ACHN (cell line): ENCODE measurements around the gene RBM41.
A peak's percentile ranks its signal among the peaks of the same experiment; 100 is the strongest.
"Not testable (repeated sequence)": the region's sequence is repeated elsewhere in the genome, so short reads cannot be mapped to it uniquely, and the experiment has no call there.

Experiments used
- DNase-seq: peaks from one replicate; pipeline ENCODE4 v3.0.0-alpha.2; 2015
- in situ Hi-C: cut with HindIII; loops from 2 replicates; pipeline ENCODE4 v1.10.0; 2017; ENCODE audit warnings: low sequenced_read_pairs, low pct_ligation_motif_present, low pct_unique_long_range_greater_than_20kb

RBM41 gene

GRCh38 chrX:107118322-107119147, at the start of gene RBM41:
TSS of gene RBM41 (minus strand) at chrX:107118822. CDS start at chrX:107118773, 49 bp downstream.
- DNase-seq: peak; percentile 70
- in situ Hi-C loops: no loop called here

- in situ Hi-C loops: no loop called here
These were observed 49.6 kb upstream of the RBM41 start for GRCh38 chrX:107168257-107168656.

GRCh38 chrX:107167163-107167921, 48.7 kb upstream of the RBM41 start:
- DNase-seq: no peak
- in situ Hi-C loops: no loop called here

More at GRCh38 chrX:107168257-107168656, 49.6 kb upstream of the RBM41 start:
- no peak for DNase-seq

DNA sequence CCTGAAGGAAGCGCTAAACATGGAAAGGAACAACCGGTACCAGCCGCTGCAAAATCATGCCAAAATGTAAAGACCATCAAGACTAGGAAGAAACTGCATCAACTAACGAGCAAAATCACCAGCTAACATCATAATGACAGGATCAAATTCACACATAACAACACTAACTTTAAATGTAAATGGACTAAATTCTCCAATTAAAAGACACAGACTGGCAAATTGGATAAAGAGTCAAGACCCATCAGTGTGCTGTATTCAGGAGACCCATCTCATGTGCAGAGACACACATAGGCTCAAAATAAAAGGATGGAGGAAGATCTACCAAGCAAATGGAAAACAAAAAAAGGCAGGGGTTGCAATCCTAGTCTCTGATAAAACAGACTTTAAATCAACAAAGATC, 39.0 kb upstream of the RBM41 start:
- DNase-seq, in situ Hi-C loops: not testable (repeated sequence)

DNA sequence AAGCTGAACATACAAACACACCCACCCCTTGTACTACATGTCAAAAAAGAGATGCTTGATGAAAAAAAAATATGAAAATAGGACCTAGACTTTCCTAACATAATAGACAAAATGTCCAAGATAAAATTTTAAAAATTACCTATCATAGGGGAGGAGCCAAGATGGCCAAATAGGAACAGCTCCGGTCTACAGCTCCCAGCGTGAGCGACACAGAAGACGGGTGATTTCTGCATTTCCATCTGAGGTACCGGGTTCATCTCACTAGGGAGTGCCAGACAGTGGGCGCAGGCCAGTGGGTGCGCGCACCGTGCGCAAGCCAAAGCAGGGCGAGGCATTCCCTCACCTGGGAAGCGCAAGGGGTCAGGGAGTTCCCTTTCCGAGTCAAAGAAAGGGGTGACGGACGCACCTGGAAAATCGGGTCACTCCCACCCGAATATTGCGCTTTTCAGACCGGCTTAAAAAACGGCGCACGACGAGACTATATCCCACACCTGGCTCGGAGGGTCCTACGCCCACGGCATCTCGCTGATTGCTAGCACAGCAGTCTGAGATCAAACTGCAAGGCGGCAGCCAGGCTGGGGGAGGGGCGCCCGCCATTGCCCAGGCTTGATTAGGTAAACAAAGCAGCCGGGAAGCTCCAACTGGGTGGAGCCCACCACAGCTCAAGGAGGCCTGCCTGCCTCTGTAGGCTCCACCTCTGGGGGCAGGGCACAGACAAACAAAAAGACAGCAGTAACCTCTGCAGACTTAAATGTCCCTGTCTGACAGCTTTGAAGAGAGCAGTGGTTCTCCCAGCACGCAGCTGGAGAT, 37.2 kb upstream of the RBM41 start:
- in situ Hi-C loops: not testable (repeated sequence)

DNA sequence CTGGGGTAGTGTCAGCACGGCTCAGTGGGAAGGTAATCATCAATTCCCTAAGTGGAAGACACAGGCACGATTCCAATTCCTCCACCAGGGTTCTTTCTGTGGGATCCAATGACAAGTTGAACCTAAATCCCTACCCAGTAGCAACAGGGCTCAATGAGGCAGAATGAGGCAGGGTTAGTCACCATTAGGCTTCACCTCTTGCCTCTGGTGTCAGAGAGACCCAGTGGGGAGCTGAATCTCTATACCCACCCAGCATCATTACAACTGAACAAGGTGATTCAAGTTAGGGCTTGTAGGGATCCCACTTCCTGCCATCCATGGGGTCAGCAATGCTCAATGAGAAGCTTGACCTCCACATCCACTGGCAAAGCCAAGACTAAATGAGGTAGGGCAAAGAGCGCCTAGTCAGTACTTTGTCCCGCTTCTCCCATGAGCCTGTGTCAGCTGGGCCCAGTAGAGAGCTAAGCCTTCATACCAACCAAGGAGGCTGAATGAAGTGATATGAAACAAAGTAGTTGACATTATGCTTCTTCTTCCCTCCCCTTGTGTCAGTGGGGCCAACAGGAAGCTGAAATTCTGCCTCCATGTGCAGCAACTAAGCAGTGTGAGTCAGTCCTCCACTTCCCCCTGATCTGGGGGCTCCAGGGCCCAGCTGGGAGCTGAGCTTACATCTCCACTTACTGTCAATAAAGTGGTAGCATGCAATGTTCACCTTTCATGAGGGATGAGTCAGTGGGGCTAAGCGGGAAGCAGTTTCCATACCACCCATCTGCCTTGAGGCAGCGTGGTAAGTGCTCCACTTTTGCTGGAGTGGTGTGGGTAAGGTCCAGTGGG, 36.4 kb upstream of the RBM41 start:
- in situ Hi-C loops: no loop called here
- peak; percentile 44 for DNase-seq

More for the DNA sequence above, 37.2 kb upstream of the RBM41 start:
- DNase-seq: not testable (repeated sequence)

DNA sequence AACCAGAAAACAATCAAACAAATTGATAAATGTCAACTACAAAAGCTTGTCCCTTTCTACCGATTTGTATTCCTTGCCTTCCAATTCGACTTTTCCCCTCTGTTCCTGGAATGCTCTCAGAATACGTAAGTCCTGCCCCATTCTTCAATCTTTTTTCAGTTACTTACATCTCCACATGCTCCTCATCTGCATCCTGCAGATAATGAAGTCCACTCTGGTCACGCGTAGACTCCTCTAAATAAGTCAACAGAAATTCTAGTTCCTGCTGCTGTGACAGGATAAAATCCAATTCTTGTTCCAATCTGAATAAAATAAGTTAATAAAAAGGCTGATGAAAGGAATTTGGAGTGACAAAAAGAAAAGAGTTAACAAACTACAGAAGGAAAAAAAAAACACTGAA, 34.4 kb upstream of the RBM41 start:
- DNase-seq: no peak
- in situ Hi-C loops: no loop called here

DNA sequence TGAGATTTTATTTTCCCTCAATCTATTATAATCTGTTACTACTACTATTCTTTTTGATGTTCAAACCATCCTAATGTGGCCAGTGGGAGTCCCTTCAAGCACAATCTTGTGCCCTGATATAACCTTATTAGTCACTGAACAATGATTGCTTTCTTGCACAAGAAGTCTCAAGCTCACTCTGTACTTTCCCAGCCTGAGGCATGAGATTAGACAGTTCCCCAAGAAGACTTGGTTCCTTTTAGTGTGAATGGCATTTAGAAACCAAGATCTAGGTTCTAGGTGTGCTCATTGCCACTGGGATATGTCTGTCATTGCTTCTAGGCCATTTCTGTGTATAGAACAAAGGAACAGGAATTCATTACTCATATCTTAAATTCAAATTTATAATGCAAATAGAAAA, 28.0 kb upstream of the RBM41 start:
- in situ Hi-C loops: no loop called here
- DNase-seq: no peak

- DNase-seq: peak; percentile 2
- in situ Hi-C loops: no loop called here
These were observed 17.3 kb upstream of the RBM41 start for GRCh38 chrX:107135965-107136307.

DNA sequence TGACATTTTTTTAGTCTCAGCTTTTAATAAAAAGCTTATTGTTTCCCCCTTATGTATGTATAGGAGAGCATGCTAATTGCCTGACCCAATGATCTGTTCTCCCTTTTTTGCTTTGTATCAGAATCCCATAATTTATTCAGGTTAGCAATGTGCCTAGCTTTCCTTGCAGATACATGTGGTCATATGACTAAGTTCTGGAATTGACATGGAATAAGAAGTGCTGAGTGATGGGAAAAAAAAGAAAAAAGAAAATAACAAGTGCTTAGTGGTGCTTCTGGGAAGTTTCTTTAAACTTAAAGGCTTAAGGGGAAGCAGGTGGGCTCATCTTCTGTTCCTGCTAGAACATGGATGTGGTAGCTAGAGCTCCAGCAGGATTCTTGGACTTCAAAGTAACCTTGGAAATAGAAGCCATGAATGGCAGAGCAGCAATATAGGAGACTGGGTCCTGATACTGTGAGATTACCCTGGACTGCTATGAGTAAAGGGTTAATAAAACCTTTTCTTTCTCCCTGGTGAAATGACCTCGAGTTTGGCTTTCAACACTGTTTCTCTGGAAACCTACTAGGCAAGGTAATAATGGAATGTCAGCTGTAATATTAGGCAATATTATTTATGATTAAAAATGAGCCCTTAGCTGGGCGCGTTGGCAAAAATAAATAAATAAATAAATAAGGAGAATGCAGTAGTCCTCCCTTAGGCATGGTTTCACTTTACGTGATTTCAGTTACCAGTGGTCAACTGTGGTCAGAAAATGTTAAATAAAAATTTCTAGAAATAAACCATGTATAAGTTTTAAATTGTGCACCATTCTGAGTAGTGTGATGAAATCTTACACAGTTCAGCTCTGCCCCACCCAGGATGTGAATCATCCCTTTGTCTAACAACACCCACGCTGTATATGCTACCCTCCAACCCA, 16.7 kb upstream of the RBM41 start:
- in situ Hi-C loops: no loop called here
- DNase-seq: peak; percentile 71

DNA sequence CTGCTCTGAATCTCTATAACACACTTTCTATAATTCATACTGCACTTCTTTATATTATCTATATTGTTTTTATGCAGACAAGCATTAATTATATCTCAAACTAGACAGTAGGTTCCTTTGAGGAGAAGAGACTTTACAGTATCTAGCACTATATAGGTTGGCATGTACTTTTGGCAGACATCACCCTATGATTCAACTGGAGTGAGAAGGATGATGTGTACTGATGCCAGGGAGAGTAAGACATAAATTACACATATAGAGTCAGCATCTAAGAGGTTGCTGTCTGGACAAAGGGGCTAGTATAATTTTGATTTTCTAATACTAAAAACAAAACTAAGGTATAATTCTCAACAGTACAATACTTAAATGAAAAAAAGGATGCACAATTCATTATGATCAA, 5.1 kb upstream of the RBM41 start:
- in situ Hi-C loops: no loop called here
- no peak for DNase-seq

GRCh38 chrX:107119283-107119682, 661 bp upstream of the RBM41 start:
- DNase-seq: no peak
- in situ Hi-C loops: no loop called here

- in situ Hi-C loops: no loop called here
- peak; percentile 2 for DNase-seq
These were observed 665 bp downstream of the RBM41 start for GRCh38 chrX:107117993-107118321.

DNA sequence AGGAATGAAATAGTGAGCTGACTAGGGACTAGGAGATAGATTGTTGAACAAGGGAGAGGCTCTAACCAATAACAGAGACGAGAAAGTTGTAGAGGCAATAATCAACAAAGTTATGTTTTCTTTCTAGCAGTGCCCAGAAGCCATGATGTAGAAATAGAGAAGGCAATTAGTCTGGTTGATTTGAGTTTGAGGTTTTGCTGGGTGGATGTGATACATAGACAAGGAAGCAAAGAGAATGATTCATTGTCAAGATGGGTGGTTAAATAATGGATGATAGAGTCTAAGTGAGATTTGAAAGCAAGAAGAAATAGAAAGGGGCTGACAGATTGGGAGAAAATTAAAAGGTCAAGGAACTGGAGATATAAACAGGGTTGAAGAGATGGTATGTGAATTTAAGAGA, 11.2 kb downstream of the RBM41 start:
- in situ Hi-C loops: no loop called here
- DNase-seq: no peak

GRCh38 chrX:107102980-107103379, 15.6 kb downstream of the RBM41 start:
- peak; percentile 6 for DNase-seq
- in situ Hi-C loops: no loop called here

- DNase-seq: no peak
- in situ Hi-C loops: no loop called here
These were observed 42.5 kb downstream of the RBM41 start for GRCh38 chrX:107076158-107076557.

DNA sequence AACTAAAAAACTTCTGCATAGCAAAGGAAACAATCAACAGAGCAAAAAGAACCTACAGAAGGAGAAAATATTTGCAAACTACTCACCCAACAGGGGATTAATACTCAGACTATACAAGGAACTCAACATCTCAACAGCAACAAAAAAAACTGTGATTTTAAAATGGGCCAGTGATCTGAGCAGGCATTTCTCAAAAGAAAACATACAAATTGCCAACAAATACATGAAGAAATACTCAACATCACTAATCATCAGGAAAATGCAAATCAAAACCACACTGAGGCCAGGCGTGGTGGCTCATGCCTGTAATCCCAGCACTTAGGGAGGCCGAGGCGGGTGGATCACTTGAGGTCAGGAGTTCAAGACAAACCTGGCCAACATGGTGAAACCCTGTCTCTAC, 60.9 kb downstream of the RBM41 start:
- in situ Hi-C loops, DNase-seq: not testable (repeated sequence)
